GM12872 (cell line): Measurements from ENCODE around the gene ACOXL.

Source experiments
- TF ChIP-seq, protein P1 (sequence below): IDR thresholded peaks from 3 replicates; pipeline ENCODE4 v1.5.1; 2011; ENCODE audit warnings: low read depth, mild to moderate bottlenecking, low read length, moderate library complexity; ENCODE audit not compliant: insufficient read depth

Gene ACOXL

DNA sequence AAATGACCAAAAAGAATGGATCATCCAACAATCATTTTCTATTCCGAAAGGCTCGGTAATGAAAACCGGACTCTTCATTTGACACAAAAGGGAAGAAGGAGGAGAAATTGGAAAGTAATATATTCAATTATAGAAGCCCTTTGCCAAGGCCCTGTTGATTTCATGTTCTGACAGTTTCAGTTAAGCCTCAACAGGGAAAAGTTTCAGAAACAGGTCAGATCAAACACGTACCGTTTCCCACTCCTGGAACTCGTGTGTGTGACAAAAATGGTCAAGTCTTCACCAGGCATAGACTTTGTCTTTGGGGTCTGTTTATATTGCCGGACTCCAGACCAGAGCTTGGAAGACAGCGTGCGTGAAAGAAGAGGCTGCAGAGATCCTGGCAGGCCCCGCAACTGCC is 287.0 kb downstream of the ACOXL start:
- TF ChIP-seq, protein P1, sequence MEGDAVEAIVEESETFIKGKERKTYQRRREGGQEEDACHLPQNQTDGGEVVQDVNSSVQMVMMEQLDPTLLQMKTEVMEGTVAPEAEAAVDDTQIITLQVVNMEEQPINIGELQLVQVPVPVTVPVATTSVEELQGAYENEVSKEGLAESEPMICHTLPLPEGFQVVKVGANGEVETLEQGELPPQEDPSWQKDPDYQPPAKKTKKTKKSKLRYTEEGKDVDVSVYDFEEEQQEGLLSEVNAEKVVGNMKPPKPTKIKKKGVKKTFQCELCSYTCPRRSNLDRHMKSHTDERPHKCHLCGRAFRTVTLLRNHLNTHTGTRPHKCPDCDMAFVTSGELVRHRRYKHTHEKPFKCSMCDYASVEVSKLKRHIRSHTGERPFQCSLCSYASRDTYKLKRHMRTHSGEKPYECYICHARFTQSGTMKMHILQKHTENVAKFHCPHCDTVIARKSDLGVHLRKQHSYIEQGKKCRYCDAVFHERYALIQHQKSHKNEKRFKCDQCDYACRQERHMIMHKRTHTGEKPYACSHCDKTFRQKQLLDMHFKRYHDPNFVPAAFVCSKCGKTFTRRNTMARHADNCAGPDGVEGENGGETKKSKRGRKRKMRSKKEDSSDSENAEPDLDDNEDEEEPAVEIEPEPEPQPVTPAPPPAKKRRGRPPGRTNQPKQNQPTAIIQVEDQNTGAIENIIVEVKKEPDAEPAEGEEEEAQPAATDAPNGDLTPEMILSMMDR, result no peak

DNA sequence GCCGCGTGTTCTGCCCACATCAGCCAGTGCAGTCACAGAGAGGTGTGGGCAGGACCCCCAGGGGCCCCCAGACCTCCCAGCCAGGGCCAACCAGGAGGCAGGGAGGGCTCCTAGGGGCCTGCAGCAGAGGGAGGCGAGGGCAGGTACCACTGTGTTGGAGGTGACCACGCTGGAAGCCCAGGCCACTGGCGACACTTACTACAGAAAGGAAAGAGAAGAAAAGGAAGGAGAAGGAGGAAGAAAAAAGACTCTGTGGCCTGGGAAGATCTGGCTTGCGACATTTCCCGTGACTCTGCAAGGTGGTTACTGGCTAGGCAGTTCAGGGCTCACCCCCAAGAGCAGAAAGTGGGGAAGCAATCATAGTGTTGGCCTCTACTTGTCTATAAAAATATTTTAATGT is 290.3 kb downstream of the ACOXL start:
- TF ChIP-seq, protein P1, result no peak

DNA sequence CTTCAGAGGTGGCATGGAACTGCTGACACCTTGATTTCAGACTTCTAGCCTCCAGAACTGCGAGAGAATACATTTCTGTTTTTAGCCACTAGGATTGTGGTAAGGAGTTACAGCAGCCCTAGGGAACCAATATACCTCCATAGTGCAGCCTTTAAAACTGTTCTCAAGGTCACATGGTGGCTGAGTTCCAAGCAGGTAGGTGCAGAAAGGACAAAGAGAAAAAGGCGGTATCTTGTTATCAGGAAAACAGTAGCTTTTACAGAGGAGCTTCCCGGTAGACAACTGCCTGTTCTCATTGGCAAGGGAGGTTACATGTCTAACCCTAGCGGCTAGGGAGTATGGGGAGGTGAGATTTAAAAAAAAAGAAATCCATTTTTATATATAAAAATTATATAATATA is 292.1 kb downstream of the ACOXL start:
- TF ChIP-seq, protein P1, result no peak

DNA sequence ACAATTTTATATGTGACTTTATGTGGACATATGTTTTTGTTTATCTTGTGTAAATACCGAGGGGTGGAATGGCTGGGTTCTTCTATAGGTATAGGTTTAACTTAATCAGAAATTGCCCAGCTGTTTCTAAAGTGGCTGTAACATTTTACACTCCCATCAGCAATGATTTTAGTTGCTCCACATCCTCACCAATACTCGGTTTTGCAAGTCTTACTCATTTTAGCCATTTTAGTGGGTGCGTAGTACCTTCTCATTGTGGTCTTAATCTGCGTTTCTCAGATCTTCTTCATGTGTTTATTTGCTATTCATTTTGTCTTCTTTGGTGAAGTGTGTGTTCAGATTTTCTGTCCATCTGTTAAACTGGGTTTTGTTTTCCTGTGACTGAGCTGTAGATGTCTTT is 292.9 kb downstream of the ACOXL start:
- TF ChIP-seq, protein P1, result no peak

DNA sequence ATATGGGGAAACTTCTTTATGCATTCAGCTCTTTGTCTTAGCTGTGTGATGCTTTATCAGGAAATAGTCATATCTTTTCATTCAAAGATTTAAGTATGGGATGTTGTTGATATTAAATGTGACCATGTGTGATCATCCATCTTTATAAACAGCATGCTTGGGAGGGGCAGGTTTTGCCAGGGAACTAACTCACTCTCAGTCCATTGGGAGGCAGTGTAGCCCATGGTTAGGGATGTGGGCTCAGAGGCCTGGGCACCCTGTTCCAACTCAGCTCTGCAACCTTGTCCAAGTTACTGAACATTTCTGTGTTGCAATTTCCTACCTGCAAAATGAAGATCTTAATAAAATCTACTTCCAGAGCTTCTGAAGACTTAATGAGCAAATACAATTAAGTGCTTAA is 296.3 kb downstream of the ACOXL start:
- TF ChIP-seq, protein P1, result peak; percentile 26; the same call in 1 of the 3 replicates

DNA sequence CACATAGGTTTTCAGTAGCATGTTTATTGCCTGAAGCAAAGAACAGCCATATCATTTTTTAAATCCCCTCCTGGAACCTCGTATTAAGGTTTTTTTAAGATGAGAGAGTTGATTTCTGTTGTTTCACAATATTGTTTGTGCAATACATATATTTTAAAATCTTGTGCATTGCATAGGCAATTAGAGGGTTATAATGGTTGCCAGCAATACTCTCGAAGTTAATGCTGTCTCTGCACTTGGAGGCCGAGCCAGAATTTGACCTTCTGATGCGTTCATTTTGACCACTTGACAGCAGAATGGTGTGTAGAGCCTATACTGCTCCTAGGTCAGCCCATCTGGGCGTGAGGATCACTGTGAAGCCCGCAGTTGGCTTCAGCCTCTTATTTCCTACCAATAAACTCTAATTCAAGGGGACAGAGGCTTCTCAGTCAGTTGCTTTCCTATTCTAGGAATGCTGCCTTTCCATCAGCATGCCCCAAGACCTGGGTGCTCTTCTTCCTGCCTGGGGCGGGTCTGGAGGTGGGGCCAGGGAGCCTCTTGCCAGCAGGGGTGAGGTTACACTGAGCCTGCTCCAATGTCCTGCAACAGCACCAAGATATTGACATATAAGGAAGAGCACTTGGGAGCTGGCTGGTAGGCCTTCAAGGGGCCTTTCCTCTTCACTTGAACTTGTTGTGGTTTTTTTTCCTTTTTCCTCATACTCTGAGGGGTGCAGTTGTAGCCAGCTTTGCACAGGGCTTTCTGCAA is 297.0 kb downstream of the ACOXL start:
- TF ChIP-seq, protein P1, result no peak

DNA sequence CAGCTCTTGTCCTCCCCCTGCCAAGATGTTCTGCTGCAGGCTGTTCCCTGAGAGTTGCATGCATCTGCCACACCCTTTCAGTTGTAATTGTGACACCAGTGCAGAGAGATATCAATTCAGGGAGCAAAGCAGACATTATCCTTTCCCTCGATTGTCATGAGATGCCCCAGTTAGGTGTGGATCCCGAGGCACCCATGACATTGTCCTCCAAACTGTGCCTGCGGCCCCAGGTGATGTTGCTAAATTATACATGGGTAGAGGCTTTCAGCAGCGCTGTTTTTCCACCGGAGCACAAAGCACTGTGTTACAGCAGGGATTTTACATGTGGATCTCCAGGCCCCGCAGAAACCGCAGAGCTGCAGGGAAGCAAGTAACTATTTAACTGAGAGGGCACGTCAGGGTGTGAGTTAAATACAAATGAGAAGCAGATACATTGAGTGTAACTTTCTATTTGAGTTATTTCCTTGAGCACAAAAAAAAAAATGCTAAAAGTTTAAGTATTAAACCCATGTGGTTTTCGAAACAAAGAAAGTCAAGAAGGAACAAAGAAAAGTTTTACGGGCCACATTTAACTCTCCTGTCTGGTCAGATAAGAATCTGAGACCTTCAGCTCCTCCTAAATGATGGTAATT is 298.0 kb downstream of the ACOXL start:
- TF ChIP-seq, protein P1, result no peak
